Erythroblast (primary cell): ENCODE data around the gene ZC3H7A.

Source experiments
- GATA1 ChIP-seq: IDR thresholded peaks from 2 replicates; pipeline ENCODE4 v1.6.1; 2011; ENCODE audit warnings: low read depth, mild to moderate bottlenecking, control low read depth, low read length, moderate library complexity
- POLR2A ChIP-seq: IDR thresholded peaks from 2 replicates; pipeline ENCODE4 v1.6.1; 2011; ENCODE audit warnings: mild to moderate bottlenecking, low read length

GRCh38 chr16:11759997-11760396, 37.1 kb downstream of the ZC3H7A start:
- TF ChIP-seq POLR2A, result no peak
- TF ChIP-seq GATA1, result no peak
